ENCODE data around the gene HMCN1.

HMCN1 gene

GRCh38 chr1:186220911-186221310, 486.7 kb downstream of the HMCN1 start:
- Histone ChIP-seq H3K36me3 (ENCODE audit: control insufficient read depth, low read length) (no peaks in the 10 kb centered on the region), H3F3A (ENCODE audit: control insufficient read depth, insufficient read depth) (no peaks in the 10 kb centered on the region), H3K9me3 (ENCODE audit: control insufficient read depth, insufficient read depth, low read length) (no peaks in the 10 kb centered on the region), H4K20me1 (ENCODE audit: control insufficient read depth, insufficient read depth, low read depth, low read length) (no peaks in the 10 kb centered on the region), H3K4me2 (ENCODE audit: low read length) (no peak overlapping the region), H3K79me2 (ENCODE audit: control insufficient read depth, low read length) (no peaks in the 10 kb centered on the region), H3K27me3 (ENCODE audit: control insufficient read depth, low read length) (no peaks in the 10 kb centered on the region), H3K27ac (ENCODE audit: low read depth, low read length) (no peak overlapping the region), H3K9me2 (replicated peaks; ENCODE audit: control insufficient read depth, low read length) (no peaks in the 10 kb centered on the region), H3K4me3 (ENCODE audit: low read length) (no peak overlapping the region), H3K4me1 (ENCODE audit: control insufficient read depth, low read length) (peaks cover 16% of the 10 kb centered on the region)
- TF ChIP-seq, protein P1, sequence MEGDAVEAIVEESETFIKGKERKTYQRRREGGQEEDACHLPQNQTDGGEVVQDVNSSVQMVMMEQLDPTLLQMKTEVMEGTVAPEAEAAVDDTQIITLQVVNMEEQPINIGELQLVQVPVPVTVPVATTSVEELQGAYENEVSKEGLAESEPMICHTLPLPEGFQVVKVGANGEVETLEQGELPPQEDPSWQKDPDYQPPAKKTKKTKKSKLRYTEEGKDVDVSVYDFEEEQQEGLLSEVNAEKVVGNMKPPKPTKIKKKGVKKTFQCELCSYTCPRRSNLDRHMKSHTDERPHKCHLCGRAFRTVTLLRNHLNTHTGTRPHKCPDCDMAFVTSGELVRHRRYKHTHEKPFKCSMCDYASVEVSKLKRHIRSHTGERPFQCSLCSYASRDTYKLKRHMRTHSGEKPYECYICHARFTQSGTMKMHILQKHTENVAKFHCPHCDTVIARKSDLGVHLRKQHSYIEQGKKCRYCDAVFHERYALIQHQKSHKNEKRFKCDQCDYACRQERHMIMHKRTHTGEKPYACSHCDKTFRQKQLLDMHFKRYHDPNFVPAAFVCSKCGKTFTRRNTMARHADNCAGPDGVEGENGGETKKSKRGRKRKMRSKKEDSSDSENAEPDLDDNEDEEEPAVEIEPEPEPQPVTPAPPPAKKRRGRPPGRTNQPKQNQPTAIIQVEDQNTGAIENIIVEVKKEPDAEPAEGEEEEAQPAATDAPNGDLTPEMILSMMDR (IDR thresholded peaks at IDR 0.05; ENCODE audit: low read depth, low read length, poor library complexity, severe bottlenecking): no peak
- TF ChIP-seq EZH2phosphoT487 (IDR thresholded peaks at IDR 0.05; ENCODE audit: borderline replicate concordance, low read length): no peak

- H3F3A ChIP-seq (ENCODE audit: control insufficient read depth, insufficient read depth): no peaks in the 10 kb centered on the region
Measured at GRCh38 chr1:186225096-186225495, 490.9 kb downstream of the HMCN1 start.

GRCh38 chr1:186228749-186229148, 494.6 kb downstream of the HMCN1 start:
- Histone ChIP-seq H3K27ac (ENCODE audit: low read depth, low read length) (no peak overlapping the region), H3F3A (ENCODE audit: control insufficient read depth, insufficient read depth) (no peaks in the 10 kb centered on the region), H3K4me1 (ENCODE audit: control insufficient read depth, low read length) (no peaks in the 10 kb centered on the region), H3K4me2 (ENCODE audit: low read length) (no peak overlapping the region), H3K4me3 (ENCODE audit: low read length) (no peak overlapping the region), H4K20me1 (ENCODE audit: control insufficient read depth, insufficient read depth, low read depth, low read length) (no peaks in the 10 kb centered on the region), H3K27me3 (ENCODE audit: control insufficient read depth, low read length) (no peaks in the 10 kb centered on the region), H3K9me3 (ENCODE audit: control insufficient read depth, insufficient read depth, low read length) (no peaks in the 10 kb centered on the region), H3K79me2 (ENCODE audit: control insufficient read depth, low read length) (no peaks in the 10 kb centered on the region), H3K9me2 (replicated peaks; ENCODE audit: control insufficient read depth, low read length) (no peaks in the 10 kb centered on the region), H3K36me3 (ENCODE audit: control insufficient read depth, low read length) (no peaks in the 10 kb centered on the region)
- TF ChIP-seq EZH2phosphoT487 (IDR thresholded peaks at IDR 0.05; ENCODE audit: borderline replicate concordance, low read length): no peak
- TF ChIP-seq, protein P1 (IDR thresholded peaks at IDR 0.05; ENCODE audit: low read depth, low read length, poor library complexity, severe bottlenecking): no peak

More at GRCh38 chr1:186225096-186225495, 490.9 kb downstream of the HMCN1 start:
- Histone ChIP-seq H4K20me1 (ENCODE audit: control insufficient read depth, insufficient read depth, low read depth, low read length) (no peaks in the 10 kb centered on the region), H3K9me3 (ENCODE audit: control insufficient read depth, insufficient read depth, low read length) (no peaks in the 10 kb centered on the region), H3K27ac (ENCODE audit: low read depth, low read length) (no peak overlapping the region), H3K4me1 (ENCODE audit: control insufficient read depth, low read length) (no peaks in the 10 kb centered on the region), H3K36me3 (ENCODE audit: control insufficient read depth, low read length) (no peaks in the 10 kb centered on the region), H3K79me2 (ENCODE audit: control insufficient read depth, low read length) (no peaks in the 10 kb centered on the region), H3K9me2 (replicated peaks; ENCODE audit: control insufficient read depth, low read length) (no peaks in the 10 kb centered on the region), H3K27me3 (ENCODE audit: control insufficient read depth, low read length) (no peaks in the 10 kb centered on the region), H3K4me3 (ENCODE audit: low read length) (no peak overlapping the region), H3K4me2 (ENCODE audit: low read length) (no peak overlapping the region)
- TF ChIP-seq, protein P1 (IDR thresholded peaks at IDR 0.05; ENCODE audit: low read depth, low read length, poor library complexity, severe bottlenecking): no peak
- no peak for TF ChIP-seq EZH2phosphoT487 (IDR thresholded peaks at IDR 0.05; ENCODE audit: borderline replicate concordance, low read length)

Measured in DOHH2 (cell line).